LNCAP (cell line): ENCODE measurements around the gene SBK3.

ENCODE experiments used
- TF ChIP-seq, protein P1 (sequence below): fragments of 450-650 bp; IDR thresholded peaks from 2 replicates; pipeline ENCODE4 v1.5.1; 2017; ENCODE audit warnings: mild to moderate bottlenecking

The SBK3 gene

DNA sequence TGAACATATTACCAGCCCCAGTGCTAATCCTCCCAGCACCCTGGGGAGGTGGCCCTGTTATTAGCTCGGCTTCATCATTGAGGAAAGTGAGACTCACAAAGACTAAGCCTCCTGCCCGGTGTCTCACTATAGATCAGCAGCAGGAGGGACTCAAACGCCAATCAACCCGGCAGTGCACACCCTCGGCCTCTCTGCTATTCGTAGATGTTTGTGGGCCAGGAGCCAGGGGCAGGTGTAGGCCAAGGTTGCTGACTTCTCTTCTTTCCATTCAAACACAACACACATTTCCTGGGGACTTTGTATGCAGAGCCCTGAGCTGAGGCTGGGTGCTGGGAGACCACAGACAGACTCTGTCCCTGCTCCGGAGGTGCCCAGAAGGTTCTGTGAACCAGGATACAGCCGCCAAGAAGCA is 9.4 kb upstream of the SBK3 start:
- TF ChIP-seq, protein P1, sequence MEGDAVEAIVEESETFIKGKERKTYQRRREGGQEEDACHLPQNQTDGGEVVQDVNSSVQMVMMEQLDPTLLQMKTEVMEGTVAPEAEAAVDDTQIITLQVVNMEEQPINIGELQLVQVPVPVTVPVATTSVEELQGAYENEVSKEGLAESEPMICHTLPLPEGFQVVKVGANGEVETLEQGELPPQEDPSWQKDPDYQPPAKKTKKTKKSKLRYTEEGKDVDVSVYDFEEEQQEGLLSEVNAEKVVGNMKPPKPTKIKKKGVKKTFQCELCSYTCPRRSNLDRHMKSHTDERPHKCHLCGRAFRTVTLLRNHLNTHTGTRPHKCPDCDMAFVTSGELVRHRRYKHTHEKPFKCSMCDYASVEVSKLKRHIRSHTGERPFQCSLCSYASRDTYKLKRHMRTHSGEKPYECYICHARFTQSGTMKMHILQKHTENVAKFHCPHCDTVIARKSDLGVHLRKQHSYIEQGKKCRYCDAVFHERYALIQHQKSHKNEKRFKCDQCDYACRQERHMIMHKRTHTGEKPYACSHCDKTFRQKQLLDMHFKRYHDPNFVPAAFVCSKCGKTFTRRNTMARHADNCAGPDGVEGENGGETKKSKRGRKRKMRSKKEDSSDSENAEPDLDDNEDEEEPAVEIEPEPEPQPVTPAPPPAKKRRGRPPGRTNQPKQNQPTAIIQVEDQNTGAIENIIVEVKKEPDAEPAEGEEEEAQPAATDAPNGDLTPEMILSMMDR = no peak

DNA sequence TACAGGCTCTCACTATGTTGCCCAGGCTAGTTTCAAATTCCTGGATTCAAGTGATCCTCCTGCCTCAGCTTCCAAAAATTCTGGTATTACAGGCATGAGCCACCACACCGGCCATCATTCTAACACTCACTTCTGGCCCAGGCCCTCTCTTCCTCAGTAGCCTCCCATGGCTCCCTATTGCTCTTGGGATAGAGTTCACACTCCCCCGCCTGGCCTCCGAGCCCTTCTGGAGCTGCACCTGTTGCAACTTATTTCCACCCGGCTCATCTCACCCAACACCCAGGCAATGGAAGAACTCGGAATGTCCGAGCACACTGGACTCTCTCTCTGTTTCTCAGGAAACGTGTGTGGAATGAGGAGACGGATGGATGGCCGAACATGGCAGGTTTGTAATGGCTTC is 9.0 kb upstream of the SBK3 start:
- TF ChIP-seq, protein P1 = no peak

DNA sequence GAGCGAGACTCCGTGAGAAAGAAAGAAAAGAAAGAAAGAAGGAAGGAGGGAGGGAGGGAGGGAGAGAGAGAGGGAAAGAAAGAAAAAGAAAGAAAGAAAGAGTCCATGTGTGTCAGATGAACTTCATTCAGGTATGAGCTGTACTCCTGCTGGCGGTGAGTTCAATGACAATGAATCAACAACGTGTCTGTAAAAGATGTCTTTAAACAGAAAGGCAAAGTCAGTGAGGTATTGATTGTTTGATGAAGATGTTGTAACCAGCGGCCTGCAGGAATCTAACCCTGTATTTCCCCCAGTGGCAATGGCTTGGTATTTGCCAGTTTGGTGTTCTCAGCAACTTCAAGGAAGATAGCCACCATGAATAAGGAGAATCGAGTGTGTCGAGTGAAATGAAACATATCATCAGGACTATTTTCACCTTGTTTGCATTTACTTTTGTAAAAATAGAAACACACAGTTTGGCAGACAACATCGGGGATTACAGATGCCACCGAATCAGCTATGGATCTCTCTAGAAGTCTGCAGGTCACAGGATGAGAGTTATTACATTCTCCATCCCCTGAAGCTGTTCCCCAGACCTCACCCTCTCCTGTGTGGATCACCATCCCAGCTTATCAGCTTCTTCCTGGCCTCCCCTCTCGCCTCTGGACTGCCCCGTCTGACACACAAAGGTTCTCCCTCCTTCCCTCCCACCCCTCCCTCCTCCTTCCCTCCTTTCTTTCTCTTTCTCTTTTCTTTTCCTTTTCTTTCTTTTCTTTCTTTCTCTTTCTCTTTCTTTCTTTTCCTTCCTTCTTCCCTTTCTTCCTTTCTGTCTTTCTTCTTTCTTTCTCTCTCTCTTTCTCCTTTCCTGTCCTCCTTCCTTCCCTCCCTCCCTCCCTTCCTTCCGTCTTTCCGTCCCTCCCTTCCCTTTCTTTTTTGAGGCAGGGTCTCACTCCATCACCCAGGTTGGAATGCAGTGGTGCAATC is 8.2 kb upstream of the SBK3 start:
- TF ChIP-seq, protein P1 = no peak

DNA sequence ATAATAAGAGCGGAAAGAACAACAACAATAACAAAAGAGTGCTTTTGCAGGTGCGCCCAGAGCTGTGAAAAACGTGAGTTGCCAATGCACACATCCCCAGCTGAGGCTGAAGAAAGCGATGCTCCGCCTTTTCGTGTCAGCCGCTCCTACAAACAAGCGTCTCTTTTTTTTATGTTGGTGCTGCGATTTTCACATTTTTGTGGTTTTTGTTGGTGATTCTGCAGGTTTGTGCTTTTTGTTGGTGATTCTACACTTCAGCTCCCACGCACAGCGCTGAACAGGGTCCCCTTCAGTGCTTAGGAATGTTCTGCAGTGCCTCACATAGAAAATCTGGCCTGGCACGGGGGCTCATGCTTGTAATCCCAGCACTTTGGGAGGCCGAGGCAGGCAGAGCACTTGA is 7.3 kb upstream of the SBK3 start:
- TF ChIP-seq, protein P1 = no peak

DNA sequence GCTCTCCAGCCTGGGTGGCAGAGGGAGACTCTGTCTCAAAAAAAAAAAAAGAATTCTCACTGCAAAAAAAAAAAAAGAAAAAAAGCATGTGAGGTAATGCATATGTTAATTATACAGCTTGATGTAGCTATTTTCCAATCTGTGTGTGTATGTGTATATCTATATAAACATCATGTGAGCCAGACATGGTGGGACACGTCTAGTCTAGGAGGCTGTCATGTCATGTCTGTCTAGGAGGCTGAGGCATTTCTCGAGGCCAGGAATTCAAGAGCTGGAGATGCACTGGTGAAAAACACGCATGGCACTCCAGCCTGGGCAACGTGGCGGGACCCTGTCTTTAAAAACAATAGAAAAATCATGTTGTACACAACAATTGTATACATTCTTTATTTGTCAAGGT is 6.9 kb upstream of the SBK3 start:
- TF ChIP-seq, protein P1 = no peak

DNA sequence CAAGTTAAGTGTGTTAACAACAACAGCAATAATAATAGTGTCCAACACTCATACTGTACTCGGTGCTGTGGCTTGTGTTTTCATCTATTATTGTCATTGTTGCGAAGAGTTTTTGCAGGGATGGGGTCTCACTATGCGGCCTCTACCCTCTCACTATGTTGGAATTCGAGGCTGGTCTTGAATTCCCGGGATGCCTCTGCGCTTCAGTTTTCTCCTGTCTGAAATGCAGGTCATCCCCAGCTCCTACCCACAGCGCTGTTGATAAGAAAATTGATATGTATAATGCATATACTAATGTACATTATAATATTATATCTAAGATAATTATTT is 4.9 kb upstream of the SBK3 start:
- TF ChIP-seq, protein P1 = no peak

DNA sequence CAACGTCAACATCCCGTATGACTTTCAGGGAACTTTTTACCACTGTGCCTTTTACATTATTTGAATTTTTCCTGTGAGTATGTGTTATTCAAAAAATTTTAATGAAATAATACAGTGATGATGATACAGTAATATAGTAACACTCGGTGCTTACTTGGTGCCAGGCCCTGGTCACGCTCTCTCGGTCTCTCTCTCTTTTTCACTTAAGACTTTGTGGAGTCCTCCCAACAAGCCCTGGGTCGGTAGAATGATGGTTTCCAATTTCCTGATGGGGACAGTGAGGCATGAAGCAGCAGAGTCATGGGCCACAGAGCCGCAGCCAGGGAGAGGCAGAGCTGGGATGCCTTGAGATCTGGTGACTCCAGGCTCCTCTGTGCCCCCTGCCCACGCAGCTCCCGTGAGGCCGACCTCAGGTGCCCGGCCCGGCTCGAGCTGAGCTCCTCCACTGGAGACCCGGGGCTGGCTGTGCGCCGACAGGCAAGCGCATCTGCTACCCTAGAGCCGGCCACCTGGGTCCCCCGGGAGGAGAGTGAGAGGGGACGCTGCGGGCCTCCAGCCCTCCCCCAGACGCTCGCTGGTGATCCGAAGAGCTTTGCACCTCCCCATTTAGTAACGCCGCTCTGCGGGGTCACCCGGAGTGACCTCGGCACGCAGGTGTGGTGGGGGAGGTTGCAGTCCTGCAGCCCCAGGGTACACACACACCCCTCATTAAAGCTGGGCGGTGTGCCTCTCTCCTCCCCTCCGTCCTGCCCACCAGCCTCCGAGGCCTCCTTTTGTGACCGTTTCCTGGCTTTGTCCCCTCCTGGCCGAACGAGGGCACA is 4.4 kb upstream of the SBK3 start:
- TF ChIP-seq, protein P1 = no peak
